Measurements from ENCODE around the gene PTRH1. TPM values are rescaled to one million over a fixed set of nuclear protein-coding genes. Genes with fewer than 3 reads are reported as not detected.

The PTRH1 gene
- total RNA-seq, 1 experiment from 2014 or later, result 55.8 TPM

Other genes starting within 250 kb of the PTRH1 start
- gene STXBP1, start 103.4 kb downstream of the PTRH1 start, total RNA-seq (2014; rRNA removed; shearing (Covaris generic)), result 20.8 and 63.2 TPM in 2 replicates
- gene CFAP157, start 8.7 kb downstream of the PTRH1 start, total RNA-seq (2014; rRNA removed; shearing (Covaris generic)), result not detected in 2 replicates
- 0.05 and 0.07 TPM in 2 replicates for gene TTC16, start 416 bp upstream of the PTRH1 start, total RNA-seq (2014; rRNA removed; shearing (Covaris generic))
- 12.7 and 16.3 TPM in 2 replicates for gene TOR2A, start 19.6 kb upstream of the PTRH1 start, total RNA-seq (2014; rRNA removed; shearing (Covaris generic))
- gene SH2D3C, start 63.0 kb upstream of the PTRH1 start, total RNA-seq (2014; rRNA removed; shearing (Covaris generic)), result 1.7 and 2.1 TPM in 2 replicates
- gene CDK9, start 70.4 kb upstream of the PTRH1 start, total RNA-seq (2014; rRNA removed; shearing (Covaris generic)), result 36.9 and 61.3 TPM in 2 replicates
- gene FPGS, start 87.2 kb upstream of the PTRH1 start, total RNA-seq (2014; rRNA removed; shearing (Covaris generic)), result 146 and 147 TPM in 2 replicates
- 35.4 and 49.5 TPM in 2 replicates for gene ENG, start 139.0 kb upstream of the PTRH1 start, total RNA-seq (2014; rRNA removed; shearing (Covaris generic))
- 151 and 173 TPM in 2 replicates for gene AK1, start 162.0 kb upstream of the PTRH1 start, total RNA-seq (2014; rRNA removed; shearing (Covaris generic))
- 40.6 and 61.6 TPM in 2 replicates for gene ST6GALNAC6, start 183.9 kb upstream of the PTRH1 start, total RNA-seq (2014; rRNA removed; shearing (Covaris generic))
- gene ST6GALNAC4, start 201.4 kb upstream of the PTRH1 start, total RNA-seq (2014; rRNA removed; shearing (Covaris generic)), result 32.7 and 38.3 TPM in 2 replicates
- gene PIP5KL1, start 215.1 kb upstream of the PTRH1 start, total RNA-seq (2014; rRNA removed; shearing (Covaris generic)), result 1.6 and 3.4 TPM in 2 replicates
- gene DPM2, start 222.2 kb upstream of the PTRH1 start, total RNA-seq (2014; rRNA removed; shearing (Covaris generic)), result 49.7 and 50.5 TPM in 2 replicates

Measured in A172 (cell line).